Measurements from ENCODE around the gene ZC2HC1B.
"Not testable (repeated sequence)": the region's sequence is repeated elsewhere in the genome, so short reads cannot be mapped to it uniquely, and the experiment has no call there.

The ZC2HC1B gene

GRCh38 chr6:143871202-143871730 is 7.0 kb downstream of the ZC2HC1B start:
- DNase-seq (ENCODE audit: low read depth in 2 of 2), result not testable (repeated sequence)

- DNase-seq (ENCODE audit: low read depth in 2 of 2), result no peak
Observed at GRCh38 chr6:143872201-143872600, 7.9 kb downstream of the ZC2HC1B start.

GRCh38 chr6:143873600-143873999 is 9.3 kb downstream of the ZC2HC1B start:
- DNase-seq (ENCODE audit: low read depth in 2 of 2), result not testable (repeated sequence)

- not testable (repeated sequence) for DNase-seq (ENCODE audit: low read depth in 2 of 2)
Observed at GRCh38 chr6:143874503-143874902, 10.2 kb downstream of the ZC2HC1B start.

- DNase-seq (ENCODE audit: low read depth in 2 of 2), result no peak
Observed at GRCh38 chr6:143877584-143878271, 13.5 kb downstream of the ZC2HC1B start.

- no peak for DNase-seq (ENCODE audit: low read depth in 2 of 2)
Observed at GRCh38 chr6:143878272-143878760, 14.0 kb downstream of the ZC2HC1B start.

GRCh38 chr6:143880412-143880811 is 16.1 kb downstream of the ZC2HC1B start:
- DNase-seq (ENCODE audit: low read depth in 2 of 2), result no peak

- no peak for DNase-seq (ENCODE audit: low read depth in 2 of 2)
Observed at GRCh38 chr6:143882401-143882930, 18.2 kb downstream of the ZC2HC1B start.

GRCh38 chr6:143884216-143884900 is 20.1 kb downstream of the ZC2HC1B start:
- DNase-seq (ENCODE audit: low read depth in 2 of 2), result no peak

- DNase-seq (ENCODE audit: low read depth in 2 of 2), result no peak
Observed at GRCh38 chr6:143885116-143885515, 20.8 kb downstream of the ZC2HC1B start.

- DNase-seq (ENCODE audit: low read depth in 2 of 2), result no peak
Observed at GRCh38 chr6:143894655-143895054, 30.4 kb downstream of the ZC2HC1B start.

- no peak for DNase-seq (ENCODE audit: low read depth in 2 of 2)
Observed at GRCh38 chr6:143896126-143896860, 32.0 kb downstream of the ZC2HC1B start.

GRCh38 chr6:143900358-143900757 is 36.1 kb downstream of the ZC2HC1B start:
- no peak for DNase-seq (ENCODE audit: low read depth in 2 of 2)

- DNase-seq (ENCODE audit: low read depth in 2 of 2), result no peak
Observed at GRCh38 chr6:143901885-143902750, 37.8 kb downstream of the ZC2HC1B start.

GRCh38 chr6:143902827-143903226 is 38.6 kb downstream of the ZC2HC1B start:
- no peak for DNase-seq (ENCODE audit: low read depth in 2 of 2)

- no peak for DNase-seq (ENCODE audit: low read depth in 2 of 2)
Observed at GRCh38 chr6:143911028-143911427, 46.8 kb downstream of the ZC2HC1B start.

GRCh38 chr6:143912671-143913070 is 48.4 kb downstream of the ZC2HC1B start:
- no peak for DNase-seq (ENCODE audit: low read depth in 2 of 2)

- not testable (repeated sequence) for DNase-seq (ENCODE audit: low read depth in 2 of 2)
Observed at GRCh38 chr6:143917026-143917425, 52.8 kb downstream of the ZC2HC1B start.

GRCh38 chr6:143928853-143929252 is 64.6 kb downstream of the ZC2HC1B start:
- no peak for DNase-seq (ENCODE audit: low read depth in 2 of 2)

GRCh38 chr6:143929975-143930374 is 65.7 kb downstream of the ZC2HC1B start:
- DNase-seq (ENCODE audit: low read depth in 2 of 2), result no peak

GRCh38 chr6:143934331-143934730 is 70.1 kb downstream of the ZC2HC1B start:
- DNase-seq (ENCODE audit: low read depth in 2 of 2), result no peak

Data from stimulated activated CD8-positive, alpha-beta memory T cell treated with anti-CD3 and anti-CD28 coated beads, Interleukin-15, amount 100 ng/mL, for 48 hours (primary cell).